ENCODE measurements around the gene KIF15.
"Not testable (repeated sequence)": the region's sequence is repeated elsewhere in the genome, so short reads cannot be mapped to it uniquely, and the experiment has no call there.

KIF15 gene

DNA sequence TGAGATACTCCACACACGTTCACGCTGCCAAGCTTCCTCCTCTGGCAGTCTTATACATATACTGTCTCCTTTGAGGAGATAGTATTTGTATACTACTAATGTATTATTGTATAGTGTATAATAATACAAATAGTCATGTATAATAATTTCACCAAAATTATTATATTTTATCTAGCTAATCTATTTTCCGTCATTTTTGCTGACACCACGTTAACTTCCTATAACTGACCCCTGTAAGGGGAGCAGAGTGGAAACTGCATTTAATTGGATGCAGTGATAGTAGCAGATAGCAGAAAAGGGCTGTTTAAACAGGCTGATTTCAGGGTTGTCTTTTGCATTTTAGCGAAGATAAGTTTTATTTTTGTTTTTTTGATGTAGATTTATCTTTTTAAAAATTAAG lies 69.6 kb downstream of the KIF15 start:
- no peak for DNase-seq

GRCh38 chr3:44832032-44832431 lies 70.4 kb downstream of the KIF15 start:
- DNase-seq: no peak

DNA sequence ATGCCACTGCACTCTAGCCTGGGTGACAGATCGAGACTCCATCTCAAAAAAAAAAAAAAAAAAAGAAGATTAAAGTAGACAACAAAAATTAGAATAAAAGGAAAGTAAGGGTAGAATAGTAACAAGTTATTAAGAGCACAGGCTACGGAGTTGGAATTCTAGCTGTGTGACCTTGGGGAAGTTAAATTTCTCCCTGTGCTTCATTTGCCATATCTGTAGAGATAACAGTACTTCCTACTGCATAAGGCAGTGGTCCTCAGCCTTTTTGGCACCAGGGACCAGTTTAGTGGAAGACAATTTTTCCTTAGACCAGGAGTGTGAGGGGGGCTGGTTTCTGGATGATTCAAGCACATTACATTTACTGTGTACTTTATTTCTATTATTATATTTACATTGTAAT lies 71.4 kb downstream of the KIF15 start:
- DNase-seq: no peak

DNA sequence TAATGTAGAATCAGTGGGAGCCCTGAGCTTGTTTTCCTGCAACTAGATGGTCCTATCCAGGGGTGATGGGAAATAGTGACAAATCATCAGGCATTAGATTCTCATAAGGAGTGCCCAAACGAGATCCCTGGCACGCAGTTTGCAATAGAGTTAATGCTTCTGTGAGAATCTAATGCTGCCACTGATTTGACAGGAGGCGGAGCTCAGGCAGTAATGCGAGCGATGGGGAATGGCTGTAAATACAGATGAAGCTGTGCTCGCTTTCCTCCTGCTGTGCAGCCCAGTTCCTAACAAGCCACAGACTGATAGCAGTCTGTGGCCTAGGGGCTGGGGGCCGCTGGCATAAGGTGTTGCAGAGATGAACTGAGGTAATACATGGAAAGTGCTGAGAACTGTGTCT lies 71.8 kb downstream of the KIF15 start:
- DNase-seq: no peak

- DNase-seq: no peak
These were observed 74.1 kb downstream of the KIF15 start for GRCh38 chr3:44835684-44836083.

DNA sequence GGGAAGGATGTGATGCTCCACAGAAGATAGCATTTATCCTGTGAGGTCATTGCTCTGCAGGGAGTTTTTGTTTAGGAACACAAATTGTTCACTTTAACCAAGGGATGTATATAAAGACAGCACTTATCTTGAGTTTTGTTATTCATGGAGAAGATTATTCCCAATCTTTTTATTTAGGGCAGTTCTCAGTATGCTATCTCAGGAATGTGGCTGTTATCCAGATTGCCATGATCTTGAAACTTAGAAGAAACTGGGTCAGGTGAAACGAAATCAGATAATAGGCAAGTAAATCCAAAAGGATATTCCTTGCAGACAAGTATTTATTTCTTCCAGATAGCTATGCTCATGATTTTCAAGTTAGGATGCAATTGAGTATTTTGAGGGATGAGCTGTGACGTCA lies 80.8 kb downstream of the KIF15 start:
- DNase-seq: no peak

GRCh38 chr3:44845528-44846520 lies 84.2 kb downstream of the KIF15 start:
- no peak for DNase-seq

DNA sequence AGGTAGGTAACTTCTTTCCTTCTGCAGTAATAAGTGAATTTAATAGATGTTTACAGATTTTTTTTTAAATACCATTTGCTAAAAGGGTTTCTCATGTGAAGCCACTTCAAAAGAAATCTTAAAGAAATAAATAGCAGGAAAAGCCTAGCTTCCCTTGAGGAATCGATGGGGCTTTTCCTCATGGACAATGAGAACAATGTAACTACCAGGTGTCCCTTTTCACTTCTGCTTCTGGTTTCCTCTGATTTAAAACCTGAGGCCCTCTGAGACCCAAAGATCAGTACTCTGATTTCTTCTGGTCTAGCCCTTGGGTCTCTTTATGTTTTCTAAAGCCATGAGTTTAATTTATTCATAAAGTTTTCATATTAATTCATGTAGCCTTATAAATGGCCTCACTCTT lies 87.0 kb downstream of the KIF15 start:
- DNase-seq: no peak

- not testable (repeated sequence) for DNase-seq
These were observed 95.1 kb downstream of the KIF15 start for GRCh38 chr3:44856663-44857062.

- no peak for DNase-seq
These were observed 98.5 kb downstream of the KIF15 start for GRCh38 chr3:44860117-44860516.

DNA sequence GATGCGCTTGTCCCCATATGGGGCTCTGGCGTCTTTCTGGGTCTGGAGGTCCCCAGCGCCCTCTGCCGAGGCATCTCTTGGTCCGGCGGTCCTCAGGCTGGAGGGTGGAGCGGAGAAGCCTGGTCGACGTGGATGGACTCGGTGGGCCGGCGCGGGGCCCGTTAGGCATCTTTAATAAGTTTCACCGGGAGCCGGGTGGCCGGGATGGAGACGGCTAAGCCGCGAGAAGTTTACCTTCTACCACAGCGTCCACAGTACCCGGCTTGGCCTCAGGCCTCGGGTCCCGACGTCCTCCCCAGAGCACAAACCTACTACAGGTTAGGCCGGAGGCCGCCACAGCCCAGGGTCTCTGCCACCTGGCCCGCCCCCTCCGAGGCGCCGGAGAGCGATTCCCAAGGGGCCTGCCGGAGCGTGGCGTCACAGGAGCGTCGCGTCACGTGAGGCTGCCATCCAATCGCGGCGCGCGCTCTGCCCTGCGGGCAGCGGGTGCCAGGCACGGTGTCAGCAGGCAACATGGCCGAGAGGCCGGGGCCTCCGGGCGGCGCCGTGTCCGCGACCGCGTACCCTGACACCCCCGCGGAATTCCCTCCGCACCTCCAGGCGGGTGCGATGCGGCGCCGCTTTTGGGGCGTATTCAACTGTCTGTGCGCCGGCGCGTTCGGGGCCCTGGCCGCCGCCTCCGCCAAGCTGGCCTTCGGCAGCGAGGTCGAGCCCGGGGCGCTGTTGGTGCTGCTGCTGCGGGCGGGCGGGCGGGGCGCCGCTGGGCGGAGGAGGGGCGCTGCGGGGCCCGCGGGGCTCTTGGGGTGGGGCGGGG lies 100.0 kb downstream of the KIF15 start, which contains the start of gene TMEM42:
Gene TMEM42 (plus strand): TSS at position 501 of the 814 bp plus-strand sequence. CDS start 13 bp downstream, at position 514.
- DNase-seq: peak; percentile 94

GRCh38 chr3:44862226-44862637 lies 100.6 kb downstream of the KIF15 start:
- DNase-seq: peak; percentile 35

DNA sequence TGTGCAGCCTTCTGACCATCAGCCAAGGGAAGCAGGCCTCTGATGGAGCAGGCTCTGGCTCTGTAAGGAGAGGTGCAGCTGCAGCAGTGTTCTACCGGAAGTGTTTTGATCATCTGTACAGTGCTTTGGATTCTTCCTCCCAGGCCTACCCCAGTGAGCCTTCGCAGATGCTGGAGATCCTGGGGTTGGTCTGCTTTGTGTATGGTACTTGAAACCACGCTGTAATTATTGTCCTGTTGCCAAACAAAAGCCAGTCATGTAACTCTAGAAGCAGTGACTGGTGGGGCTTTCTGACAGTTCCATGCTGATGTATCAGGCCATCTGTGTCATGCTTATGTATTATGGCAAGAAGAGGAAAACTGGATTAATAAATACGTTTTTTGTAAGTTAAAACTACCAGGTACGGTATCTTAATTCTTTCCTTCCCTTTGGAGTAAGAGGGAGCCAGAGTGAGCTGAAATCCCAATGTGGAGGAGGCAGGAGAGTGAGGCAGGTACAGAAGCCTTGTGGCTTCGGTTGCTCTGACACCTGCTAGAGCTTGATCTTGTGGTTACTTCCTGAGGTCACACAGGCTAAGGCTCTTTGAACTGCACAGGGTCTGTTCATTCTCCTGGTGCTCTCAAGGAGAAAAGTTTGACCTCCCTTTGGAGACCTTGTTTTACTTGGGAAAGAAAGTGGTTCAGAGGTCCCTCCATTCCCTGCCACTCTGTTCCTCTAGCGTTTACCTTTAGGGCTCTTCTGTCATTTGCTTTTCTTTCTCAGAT lies 103.9 kb downstream of the KIF15 start:
- DNase-seq: peak; percentile 14

DNA sequence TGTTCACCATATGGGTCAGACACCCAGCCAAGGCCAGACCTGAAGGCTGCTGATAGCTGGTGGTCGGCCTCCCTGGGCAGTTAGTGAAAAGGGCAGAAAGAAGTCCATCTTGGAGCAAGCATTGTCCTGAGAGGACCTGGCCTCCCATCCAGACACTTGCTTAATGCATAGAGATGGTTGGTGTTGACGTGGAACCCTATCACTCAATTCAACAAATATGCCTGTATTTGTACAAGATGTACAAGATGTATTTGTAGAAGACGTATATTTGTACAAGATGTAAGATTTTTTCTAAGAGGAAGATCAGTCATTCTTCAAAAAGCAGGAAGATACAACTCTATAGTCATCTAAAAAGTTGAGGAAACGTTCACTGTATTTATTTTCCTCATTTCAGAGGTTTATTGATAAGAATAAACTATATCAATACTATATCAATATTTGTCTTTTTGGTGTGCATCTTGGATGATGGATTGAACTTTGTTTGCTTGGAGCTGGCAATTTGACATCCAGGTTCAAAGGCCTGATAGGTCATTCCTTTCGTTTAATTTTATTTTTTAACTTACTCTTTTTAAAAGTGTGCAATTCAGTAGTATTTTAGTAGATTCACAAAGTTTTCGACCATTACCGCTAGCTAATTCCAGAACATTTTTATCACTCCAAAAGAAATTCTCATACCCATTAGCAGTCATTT lies 106.0 kb downstream of the KIF15 start:
- DNase-seq: no peak

GRCh38 chr3:44870375-44871061 lies 108.9 kb downstream of the KIF15 start:
- DNase-seq: no peak

- no peak for DNase-seq
These were observed 112.7 kb downstream of the KIF15 start, which contains the start of gene TGM4 for GRCh38 chr3:44874308-44874707. TSS of gene TGM4 (plus strand) at chr3:44874608. CDS start at chr3:44874679, 71 bp downstream.

DNA sequence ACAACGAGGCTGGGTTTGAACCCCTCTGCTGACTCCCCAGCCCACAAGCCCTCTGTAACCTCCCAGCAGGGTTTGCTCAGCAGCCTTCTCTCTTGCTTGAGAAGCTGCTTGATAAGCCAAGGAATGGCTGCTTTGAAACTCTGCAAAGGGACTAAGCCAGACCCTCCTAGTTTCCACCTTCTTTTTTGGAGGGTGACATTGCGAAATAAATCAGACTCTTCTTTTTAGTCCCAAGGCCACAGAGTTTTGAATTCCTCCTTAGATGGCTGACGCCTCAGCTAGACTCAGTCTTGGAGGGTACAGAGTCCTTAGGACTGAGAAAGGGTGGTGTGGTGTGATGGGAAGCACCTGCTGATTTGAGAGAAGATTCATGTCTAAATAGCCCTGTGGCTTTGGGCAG lies 114.0 kb downstream of the KIF15 start:
- DNase-seq: no peak

- no peak for DNase-seq
These were observed 115.7 kb downstream of the KIF15 start for GRCh38 chr3:44877333-44877732.

GRCh38 chr3:44880284-44880683 lies 118.7 kb downstream of the KIF15 start:
- DNase-seq: no peak

DNA sequence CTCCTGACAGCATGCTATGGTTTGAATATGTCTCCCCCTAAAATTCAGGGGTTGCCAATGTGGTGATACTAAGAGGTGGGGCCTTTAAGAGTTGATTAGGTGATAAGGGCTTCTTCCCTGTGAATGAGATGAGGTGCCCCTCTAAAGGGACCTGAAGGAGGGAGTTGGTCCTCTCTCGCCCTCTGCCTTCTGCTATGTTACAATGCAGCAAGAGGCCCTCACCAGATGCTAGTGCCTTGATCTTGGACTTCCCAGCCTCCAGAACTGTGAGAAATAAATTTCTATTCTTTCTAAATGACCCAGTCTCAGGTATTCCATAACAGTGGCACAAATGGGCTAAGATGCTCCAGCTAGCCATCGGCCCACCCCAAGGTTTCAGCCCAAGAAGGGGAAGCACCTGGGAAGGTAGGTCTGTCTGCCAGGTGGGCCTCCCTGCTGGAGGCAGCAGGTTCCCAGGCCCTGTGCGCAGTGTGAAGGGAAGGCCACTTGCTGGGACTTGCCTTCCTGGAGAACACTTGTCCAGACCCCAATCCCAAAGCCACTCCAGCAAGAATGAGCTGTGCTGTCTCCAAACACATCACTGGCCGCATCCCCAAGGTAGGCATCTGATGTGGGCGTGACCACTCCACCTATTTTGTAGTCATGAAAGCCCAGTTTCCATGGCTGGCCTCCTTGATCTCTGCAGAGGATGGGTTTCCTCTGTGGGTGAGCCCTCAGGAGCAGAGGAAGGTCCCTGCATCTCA lies 121.8 kb downstream of the KIF15 start:
- no peak for DNase-seq

DNA sequence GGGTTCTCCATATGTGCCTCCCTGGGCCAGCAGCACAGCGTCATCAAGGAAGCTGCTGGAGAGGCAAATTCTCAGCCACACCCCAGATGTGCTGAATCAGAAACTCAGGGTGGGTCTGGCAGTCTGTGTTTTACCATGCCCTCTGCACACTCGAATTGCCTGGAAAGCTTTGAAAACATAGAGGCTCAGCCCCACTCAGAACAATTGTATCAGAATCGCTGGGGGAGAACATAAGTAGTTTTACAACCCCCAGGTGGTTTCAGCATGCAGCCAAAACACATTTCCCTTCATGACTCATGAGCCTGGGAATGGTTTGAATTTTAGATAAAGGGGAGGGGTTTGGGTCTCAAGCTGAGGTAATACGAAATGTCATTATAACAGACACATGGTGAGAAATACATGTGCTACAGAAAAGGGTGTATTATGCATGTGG lies 122.4 kb downstream of the KIF15 start:
- DNase-seq: no peak
